ENCODE results near the gene CDK10. TPM values are rescaled to one million over a fixed set of nuclear protein-coding genes. Genes with fewer than 3 reads are reported as not detected.

CDK10 gene
- total and polyA plus RNA-seq, 4 donors = 52.0 to 92.7 (median 70.0) TPM

- Histone ChIP-seq H3K9ac (ENCODE audit: insufficient read depth in 1 of 2, low read length in 2 of 2) (no peak overlapping the region), H3K9me3 (ENCODE audit: control insufficient read depth in 4 of 4, insufficient read depth in 3 of 4, low read length in 3 of 4) (no peaks in the 10 kb centered on the region), H3K27ac (ENCODE audit: low read depth in 1 of 2, low read length in 1 of 2) (no peak overlapping the region), H3K4me3 (no peak overlapping the region), H3K27me3 (ENCODE audit: control insufficient read depth in 3 of 3, insufficient read depth in 3 of 3, low read length in 2 of 3) (no peaks in the 10 kb centered on the region), H3K4me1 (ENCODE audit: control insufficient read depth in 5 of 5, insufficient read depth in 5 of 5, low read length in 5 of 5) (peaks cover 0 to 6% (median 0%) of the 10 kb centered on the region in 5 donors), H3K36me3 (ENCODE audit: control insufficient read depth in 4 of 4, insufficient read depth in 4 of 4, low read length in 4 of 4) (peaks cover 4 to 63% (median 15%) of the 10 kb centered on the region in 4 donors)
- no peak for TF ChIP-seq CTCF (IDR thresholded peaks at IDR 0.05; ENCODE audit: control extremely low read depth, extremely low read depth)
- ATAC-seq (ENCODE audit: insufficient read depth, low FRiP score) (no peak), DNase-seq (no peak)
- WGBS, 2 donors = 92 to 93% methylated on average over 31 of the region's 31 CpGs
These were observed 8.8 kb downstream of the CDK10 start for GRCh38 chr16:89695086-89695874.

GRCh38 chr16:89695875-89696669 is 9.6 kb downstream of the CDK10 start:
- Histone ChIP-seq H3K9me3 (ENCODE audit: control insufficient read depth in 4 of 4, insufficient read depth in 3 of 4, low read length in 3 of 4) (no peaks in the 10 kb centered on the region), H3K4me1 (ENCODE audit: control insufficient read depth in 5 of 5, insufficient read depth in 5 of 5, low read length in 5 of 5) (peaks cover 0 to 13% (median 3%) of the 10 kb centered on the region in 5 donors), H3K27ac (ENCODE audit: low read depth in 1 of 2, low read length in 1 of 2) (no peak overlapping the region), H3K4me3 (no peak overlapping the region), H3K36me3 (ENCODE audit: control insufficient read depth in 4 of 4, insufficient read depth in 4 of 4, low read length in 4 of 4) (peaks cover 4 to 59% (median 15%) of the 10 kb centered on the region in 4 donors), H3K9ac (ENCODE audit: insufficient read depth in 1 of 2, low read length in 2 of 2) (no peak overlapping the region), H3K27me3 (ENCODE audit: control insufficient read depth in 3 of 3, insufficient read depth in 3 of 3, low read length in 2 of 3) (no peaks in the 10 kb centered on the region)
- DNase-seq (no peak), ATAC-seq (ENCODE audit: insufficient read depth, low FRiP score) (no peak)
- no peak for TF ChIP-seq CTCF (IDR thresholded peaks at IDR 0.05; ENCODE audit: control extremely low read depth, extremely low read depth)
- WGBS, 2 donors = 79 to 81% methylated on average over 24 to 25 of the region's 25 CpGs

GRCh38 chr16:89696670-89697128 is 10.2 kb downstream of the CDK10 start:
- Histone ChIP-seq H3K9ac (ENCODE audit: insufficient read depth in 1 of 2, low read length in 2 of 2) (no peak overlapping the region), H3K4me3 (no peak overlapping the region), H3K27me3 (ENCODE audit: control insufficient read depth in 3 of 3, insufficient read depth in 3 of 3, low read length in 2 of 3) (no peaks in the 10 kb centered on the region), H3K36me3 (ENCODE audit: control insufficient read depth in 4 of 4, insufficient read depth in 4 of 4, low read length in 4 of 4) (peaks cover 4 to 54% (median 12%) of the 10 kb centered on the region in 4 donors), H3K9me3 (ENCODE audit: control insufficient read depth in 4 of 4, insufficient read depth in 3 of 4, low read length in 3 of 4) (no peaks in the 10 kb centered on the region), H3K27ac (ENCODE audit: low read depth in 1 of 2, low read length in 1 of 2) (no peak overlapping the region), H3K4me1 (ENCODE audit: control insufficient read depth in 5 of 5, insufficient read depth in 5 of 5, low read length in 5 of 5) (peaks cover 0 to 13% (median 3%) of the 10 kb centered on the region in 5 donors)
- 48 to 63% methylated on average over 17 to 18 of the region's 18 CpGs for WGBS, 2 donors
- DNase-seq (no peak), ATAC-seq (ENCODE audit: insufficient read depth, low FRiP score) (no peak)
- TF ChIP-seq CTCF (IDR thresholded peaks at IDR 0.05; ENCODE audit: control extremely low read depth, extremely low read depth) = no peak
